Mesendoderm (in vitro differentiated cells): Measurements from ENCODE around the gene PRDM2.
"Not testable (repeated sequence)": the region's sequence is repeated elsewhere in the genome, so short reads cannot be mapped to it uniquely, and the experiment has no call there.

Experiments
- DNase-seq: peaks from one replicate; pipeline ENCODE4 v3.0.0; 2013
- H2AK5ac ChIP-seq: 2 replicates; pipeline ENCODE4 v1.6.1; 2013; ENCODE audit warnings: low read length, inconsistent platforms
- H2BK120ac ChIP-seq: 2 replicates; pipeline ENCODE4 v1.6.1; 2013; ENCODE audit warnings: low read depth, mild to moderate bottlenecking, low read length, moderate library complexity, mixed read lengths
- H2BK15ac ChIP-seq: replicated peaks from 2 replicates; pipeline ENCODE4 v1.6.1; 2013; ENCODE audit warnings: low read depth, mild to moderate bottlenecking, moderate library complexity
- H2BK5ac ChIP-seq: 2 replicates; pipeline ENCODE4 v1.6.1; 2013; ENCODE audit warnings: low read length, inconsistent platforms
- H3K18ac ChIP-seq: 2 replicates; pipeline ENCODE4 v1.6.1; 2013; ENCODE audit warnings: mild to moderate bottlenecking, low read length, mixed read lengths
- H3K23ac ChIP-seq: one replicate; pipeline ENCODE4 v1.6.1; 2013; ENCODE audit warnings: low read length
- H3K27ac ChIP-seq: 2 replicates; pipeline ENCODE4 v1.5.1; 2013; ENCODE audit warnings: low read depth, mild to moderate bottlenecking, inconsistent platforms, low read length, moderate library complexity
- H3K27me3 ChIP-seq: 2 replicates; pipeline ENCODE4 v1.6.1; 2013; ENCODE audit warnings: low read length, control low read depth, mild to moderate bottlenecking, inconsistent platforms; ENCODE audit not compliant: insufficient read depth, poor library complexity
- H3K36me3 ChIP-seq: 2 replicates; pipeline ENCODE4 v1.6.1; 2013; ENCODE audit warnings: low read length, inconsistent platforms; ENCODE audit not compliant: control insufficient read depth, insufficient read depth
- H3K4ac ChIP-seq: one replicate; pipeline ENCODE4 v1.6.1; 2013; ENCODE audit warnings: low read depth, mild to moderate bottlenecking, low read length, moderate library complexity
- H3K4me1 ChIP-seq: 2 replicates; pipeline ENCODE4 v1.6.1; 2013; ENCODE audit warnings: low read depth, low read length, inconsistent platforms; ENCODE audit not compliant: control insufficient read depth
- H3K4me2 ChIP-seq: 2 replicates; pipeline ENCODE4 v1.6.1; 2013; ENCODE audit warnings: low read length
- H3K4me3 ChIP-seq: 2 replicates; pipeline ENCODE4 v1.5.1; 2013; ENCODE audit warnings: mild to moderate bottlenecking, low read length
- H3K56ac ChIP-seq: one replicate; pipeline ENCODE4 v1.6.1; 2013; ENCODE audit warnings: low read length
- H3K79me1 ChIP-seq: 2 replicates; pipeline ENCODE4 v1.6.1; 2013; ENCODE audit warnings: low read length, inconsistent platforms
- H3K79me2 ChIP-seq: 2 replicates; pipeline ENCODE4 v1.6.1; 2013; ENCODE audit warnings: mild to moderate bottlenecking, low read length; ENCODE audit not compliant: control insufficient read depth, insufficient read depth
- H3K9ac ChIP-seq: 2 replicates; pipeline ENCODE4 v1.6.1; 2013; ENCODE audit warnings: low read length, inconsistent platforms
- H4K5ac ChIP-seq: one replicate; pipeline ENCODE4 v1.6.1; 2013; ENCODE audit warnings: low read length
- H4K8ac ChIP-seq: one replicate; pipeline ENCODE4 v1.6.1; 2013; ENCODE audit warnings: low read depth, mild to moderate bottlenecking, control low read depth, low read length, moderate library complexity
- WGBS: extraction: QIAGEN DNeasy Blood & Tissue Kit; methylation state at CpG from one replicate; pipeline ENCODE4 v1.1.7; 2013; ENCODE audit warnings: low lambda C conversion rate, missing lambda C conversion rate; ENCODE audit not compliant: insufficient coverage; ENCODE audit errors: extremely low coverage; 5-methylcytosine and 5-hydroxymethylcytosine counted together

PRDM2 gene

DNA sequence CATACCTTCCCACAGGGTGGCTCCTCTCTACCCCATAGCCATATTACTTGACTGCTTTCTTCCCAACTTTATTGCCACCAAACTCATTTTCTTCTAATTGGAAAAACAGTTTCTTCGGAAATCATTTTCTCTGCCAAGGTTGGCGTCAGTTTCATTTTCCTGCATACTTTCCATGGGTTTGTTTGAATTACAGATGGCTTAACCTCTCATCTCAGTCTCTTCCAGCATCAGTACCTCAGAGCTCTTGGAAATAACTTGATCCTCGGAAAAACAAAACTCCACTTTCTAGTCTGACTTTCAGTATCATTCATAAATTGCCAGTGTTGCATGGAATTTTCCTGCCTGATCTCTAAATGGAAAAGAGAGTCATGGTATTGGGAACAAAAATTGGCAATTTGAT, 20.3 kb upstream of the PRDM2 start:
- H3K79me2 ChIP-seq = no peaks in the 10 kb centered on the region
- H3K18ac ChIP-seq = no peak overlapping the region
- H2BK15ac ChIP-seq = no peak overlapping the region
- no peaks in the 10 kb centered on the region for H3K36me3 ChIP-seq
- H3K23ac ChIP-seq = no peak overlapping the region
- H3K27ac ChIP-seq = no peak overlapping the region
- no peak overlapping the region for H2BK120ac ChIP-seq
- no CpG with 5 or more reads among the region's 3 CpGs for WGBS
- no peak overlapping the region for H3K9ac ChIP-seq
- H3K4me3 ChIP-seq = no peak overlapping the region
- no peaks in the 10 kb centered on the region for H3K4me1 ChIP-seq
- no peaks in the 10 kb centered on the region for H3K27me3 ChIP-seq
- no peak overlapping the region for H2AK5ac ChIP-seq
- no peak overlapping the region for H2BK5ac ChIP-seq
- H3K56ac ChIP-seq = no peak overlapping the region
- H3K4ac ChIP-seq = no peak overlapping the region
- DNase-seq = no peak
- no peaks in the 10 kb centered on the region for H3K79me1 ChIP-seq
- no peak overlapping the region for H3K4me2 ChIP-seq
- no peak overlapping the region for H4K8ac ChIP-seq
- no peak overlapping the region for H4K5ac ChIP-seq

DNA sequence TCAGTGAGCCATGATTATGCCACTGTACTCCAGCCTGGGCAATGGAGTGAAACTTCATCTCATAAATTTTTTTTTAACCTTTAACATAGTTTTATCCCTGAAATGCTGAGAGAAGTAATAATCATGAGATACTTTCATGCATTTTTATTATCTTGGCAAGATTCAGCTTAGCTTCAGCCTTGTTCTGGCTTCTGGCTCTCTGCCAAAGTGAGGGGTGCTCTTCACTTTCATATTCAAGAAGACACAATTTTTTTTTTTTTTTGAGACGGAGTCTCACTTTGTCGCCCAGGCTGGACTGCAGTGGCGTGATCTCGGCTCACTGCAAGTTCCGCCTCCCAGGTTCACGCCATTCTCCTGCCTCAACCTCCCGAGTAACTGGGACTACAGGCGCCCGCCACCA, 19.4 kb upstream of the PRDM2 start:
- not testable (repeated sequence) for H4K5ac ChIP-seq, H3K4ac ChIP-seq, H3K23ac ChIP-seq, H2AK5ac ChIP-seq, H3K79me1 ChIP-seq, H4K8ac ChIP-seq, H2BK120ac ChIP-seq, H3K56ac ChIP-seq, H3K36me3 ChIP-seq, H3K9ac ChIP-seq, DNase-seq, H3K4me1 ChIP-seq, H2BK5ac ChIP-seq, H3K4me2 ChIP-seq, H3K4me3 ChIP-seq, H3K18ac ChIP-seq, H2BK15ac ChIP-seq, H3K27ac ChIP-seq, H3K27me3 ChIP-seq, H3K79me2 ChIP-seq
- no CpG with 5 or more reads among the region's 9 CpGs for WGBS

GRCh38 chr1:13681921-13682320, 18.1 kb upstream of the PRDM2 start:
- H4K5ac ChIP-seq = no peak overlapping the region
- no peaks in the 10 kb centered on the region for H3K36me3 ChIP-seq
- no CpG with 5 or more reads among the region's 1 CpG for WGBS
- no peak overlapping the region for H2BK120ac ChIP-seq
- H4K8ac ChIP-seq = no peak overlapping the region
- DNase-seq = no peak
- H2AK5ac ChIP-seq = no peak overlapping the region
- no peak overlapping the region for H3K4ac ChIP-seq
- no peaks in the 10 kb centered on the region for H3K79me1 ChIP-seq
- H3K9ac ChIP-seq = no peak overlapping the region
- H3K4me2 ChIP-seq = no peak overlapping the region
- H3K18ac ChIP-seq = no peak overlapping the region
- no peak overlapping the region for H3K56ac ChIP-seq
- no peak overlapping the region for H3K23ac ChIP-seq
- H3K27ac ChIP-seq = no peak overlapping the region
- no peak overlapping the region for H3K4me3 ChIP-seq
- no peak overlapping the region for H2BK5ac ChIP-seq
- H3K4me1 ChIP-seq = no peaks in the 10 kb centered on the region
- H2BK15ac ChIP-seq = no peak overlapping the region
- H3K79me2 ChIP-seq = no peaks in the 10 kb centered on the region
- no peaks in the 10 kb centered on the region for H3K27me3 ChIP-seq

- Histone ChIP-seq H3K18ac (no peak overlapping the region), H3K4me1 (no peaks in the 10 kb centered on the region), H3K79me1 (no peaks in the 10 kb centered on the region), H3K27me3 (no peaks in the 10 kb centered on the region), H3K9ac (no peak overlapping the region), H3K79me2 (no peaks in the 10 kb centered on the region), H2AK5ac (no peak overlapping the region), H3K36me3 (no peaks in the 10 kb centered on the region), H3K4ac (no peak overlapping the region), H4K5ac (no peak overlapping the region), H3K23ac (no peak overlapping the region), H3K56ac (no peak overlapping the region), H2BK5ac (no peak overlapping the region), H2BK120ac (no peak overlapping the region), H4K8ac (no peak overlapping the region), H3K27ac (no peak overlapping the region), H3K4me3 (no peak overlapping the region), H2BK15ac (no peak overlapping the region), H3K4me2 (no peak overlapping the region)
- WGBS = no CpG with 5 or more reads among the region's 3 CpGs
- no peak for DNase-seq
Observed at GRCh38 chr1:13682444-13682843, 17.5 kb upstream of the PRDM2 start.

GRCh38 chr1:13683206-13683605, 16.8 kb upstream of the PRDM2 start:
- Histone ChIP-seq H3K27ac (no peak overlapping the region), H3K4ac (no peak overlapping the region), H3K4me2 (no peak overlapping the region), H3K27me3 (no peaks in the 10 kb centered on the region), H4K5ac (no peak overlapping the region), H3K4me1 (no peaks in the 10 kb centered on the region), H2BK5ac (no peak overlapping the region), H3K79me2 (no peaks in the 10 kb centered on the region), H3K56ac (no peak overlapping the region), H2AK5ac (no peak overlapping the region), H3K9ac (no peak overlapping the region), H4K8ac (no peak overlapping the region), H3K4me3 (no peak overlapping the region), H3K23ac (no peak overlapping the region), H3K18ac (no peak overlapping the region), H2BK15ac (no peak overlapping the region), H3K79me1 (no peaks in the 10 kb centered on the region), H3K36me3 (no peaks in the 10 kb centered on the region), H2BK120ac (no peak overlapping the region)
- DNase-seq = no peak
- no CpG with 5 or more reads among the region's 7 CpGs for WGBS

GRCh38 chr1:13687151-13687715, 12.8 kb upstream of the PRDM2 start:
- Histone ChIP-seq H3K23ac (no peak overlapping the region), H4K8ac (no peak overlapping the region), H3K4me3 (no peak overlapping the region), H3K4me2 (no peak overlapping the region), H2AK5ac (no peak overlapping the region), H3K9ac (no peak overlapping the region), H3K4ac (no peak overlapping the region), H3K79me2 (no peaks in the 10 kb centered on the region), H3K4me1 (no peaks in the 10 kb centered on the region), H3K56ac (no peak overlapping the region), H3K79me1 (no peaks in the 10 kb centered on the region), H2BK120ac (no peak overlapping the region), H3K36me3 (no peaks in the 10 kb centered on the region), H2BK5ac (no peak overlapping the region), H3K27ac (no peak overlapping the region), H4K5ac (no peak overlapping the region), H3K18ac (no peak overlapping the region), H3K27me3 (no peaks in the 10 kb centered on the region), H2BK15ac (no peak overlapping the region)
- no CpG with 5 or more reads among the region's 6 CpGs for WGBS
- DNase-seq = no peak
